HL-60 (cell line): ENCODE results near the gene XYLT1.

Experiments
- DNase-seq, 2 experiments: peaks; one replicate each; pipeline ENCODE4 v3.0.0-alpha.2; 2010 to 2020; ENCODE audit warnings: low read depth in 1 of 2, low spot score in 1 of 2
- H3K27ac ChIP-seq: fragments of 250-450 bp; sonication (Bioruptor Pico); replicated peaks from 2 replicates; pipeline ENCODE4 v1.5.1; 2020; ENCODE audit warnings: mild to moderate bottlenecking, moderate library complexity
- H3K27me3 ChIP-seq: fragments of 250-450 bp; sonication (Bioruptor Pico); 2 replicates; pipeline ENCODE4 v1.5.1; 2021; ENCODE audit warnings: mild to moderate bottlenecking, moderate library complexity; ENCODE audit not compliant: insufficient read depth, poor library complexity, severe bottlenecking
- H3K4me3 ChIP-seq: replicated peaks from 2 replicates; pipeline ENCODE4 v1.5.1; 2011; ENCODE audit warnings: mild to moderate bottlenecking, control low read depth, low read length; ENCODE audit not compliant: insufficient read depth
- CTCF ChIP-seq: IDR thresholded peaks from one replicate; pipeline ENCODE4 v1.5.1; 2011; ENCODE audit warnings: low read length, control low read depth, inconsistent platforms; ENCODE audit not compliant: insufficient read depth
- GABPA ChIP-seq: IDR thresholded peaks from 2 replicates; pipeline ENCODE4 v1.6.1; 2012; ENCODE audit warnings: low read depth
- POLR2AphosphoS5 ChIP-seq: IDR thresholded peaks from 2 replicates; pipeline ENCODE4 v1.6.1; 2012; ENCODE audit warnings: low read depth
- REST ChIP-seq: IDR thresholded peaks from 2 replicates; pipeline ENCODE4 v1.6.1; 2012; ENCODE audit warnings: low read depth; ENCODE audit not compliant: insufficient replicate concordance
- SPI1 ChIP-seq: IDR thresholded peaks from 2 replicates; pipeline ENCODE4 v1.6.1; 2012; ENCODE audit warnings: low read depth, mild to moderate bottlenecking, borderline replicate concordance

XYLT1 gene

GRCh38 chr16:17362946-17363345 is 107.8 kb downstream of the XYLT1 start:
- H3K27me3 ChIP-seq, result no peaks in the 10 kb centered on the region
- H3K4me3 ChIP-seq, result no peak overlapping the region
- TF ChIP-seq REST, result no peak
- TF ChIP-seq CTCF, result no peak
- no peak for TF ChIP-seq GABPA
- no peak for TF ChIP-seq POLR2AphosphoS5
- no peak for TF ChIP-seq SPI1
- peak overlapping the region; percentile 5; the same call in 1 of the 2 replicates for H3K27ac ChIP-seq
- no peak for DNase-seq

- Histone ChIP-seq H3K27me3 (no peaks in the 10 kb centered on the region), H3K27ac (peak overlapping the region; percentile 81), H3K4me3 (no peak overlapping the region)
- TF ChIP-seq SPI1 (no peak), POLR2AphosphoS5 (no peak), CTCF (no peak), GABPA (no peak)
- DNase-seq, result no peak
Measured at GRCh38 chr16:17362183-17362582, 108.6 kb downstream of the XYLT1 start.

- H3K27ac ChIP-seq, result peak overlapping the region; percentile 81
- no peaks in the 10 kb centered on the region for H3K27me3 ChIP-seq
- DNase-seq, result peak; percentile 88 to 93
- TF ChIP-seq REST, result no peak
- no peak for TF ChIP-seq GABPA
- no peak for TF ChIP-seq CTCF
- TF ChIP-seq POLR2AphosphoS5, result 0 out of 2 replicates have a peak, but pooled peaks have one; percentile 38
- peak; percentile 78; the same call in 1 of the 2 replicates for TF ChIP-seq SPI1
- H3K4me3 ChIP-seq, result no peak overlapping the region
Measured at GRCh38 chr16:17360693-17361122, 110.1 kb downstream of the XYLT1 start.

- Histone ChIP-seq H3K4me3 (no peak overlapping the region), H3K27me3 (no peaks in the 10 kb centered on the region), H3K27ac (peak overlapping the region; percentile 81)
- peak; percentile 80 to 87 for DNase-seq
- TF ChIP-seq REST (no peak), POLR2AphosphoS5 (0 out of 2 replicates have a peak, but pooled peaks have one; percentile 36), SPI1 (peak; percentile 46; the same call in 1 of the 2 replicates)
Measured at GRCh38 chr16:17359788-17360390, 110.9 kb downstream of the XYLT1 start.
